ENCODE measurements around the gene CAMK2G. TPM values are rescaled to one million over a fixed set of nuclear protein-coding genes. Genes with fewer than 3 reads are reported as not detected.

The CAMK2G gene
- total RNA-seq, 2 donors from 2014 or later = 41.9 to 47.8 TPM

- intact Hi-C loops (cut with DNase I) = no loop called here
- no peak overlapping the region for H3K4me3 ChIP-seq
- no peak for TF ChIP-seq POLR2A (IDR thresholded peaks at IDR 0.05)
- no peak for TF ChIP-seq CTCF (IDR thresholded peaks at IDR 0.05)
- no peak for TF ChIP-seq POLR2AphosphoS5 (IDR thresholded peaks at IDR 0.05)
- no peak for DNase-seq (ENCODE audit: low spot score)
- WGBS = 59% methylated on average over 4 of the region's 4 CpGs
- H3K4me1 ChIP-seq (replicated peaks) = no peaks in the 10 kb centered on the region
- no peaks in the 10 kb centered on the region for H3K27me3 ChIP-seq (replicated peaks; ENCODE audit: insufficient read depth)
- no peaks in the 10 kb centered on the region for H3K36me3 ChIP-seq
- no peak overlapping the region for H3K27ac ChIP-seq
- no peaks in the 10 kb centered on the region for H3K9me3 ChIP-seq
Measured at GRCh38 chr10:73855413-73855812, 18.9 kb downstream of the CAMK2G start.

GRCh38 chr10:73854310-73854709, 20.0 kb downstream of the CAMK2G start:
- TF ChIP-seq POLR2AphosphoS5 (IDR thresholded peaks at IDR 0.05) (no peak), CTCF (IDR thresholded peaks at IDR 0.05) (no peak), POLR2A (IDR thresholded peaks at IDR 0.05) (no peak)
- no peak for DNase-seq (ENCODE audit: low spot score)
- Histone ChIP-seq H3K4me3 (no peak overlapping the region), H3K27me3 (replicated peaks; ENCODE audit: insufficient read depth) (no peaks in the 10 kb centered on the region), H3K9me3 (no peaks in the 10 kb centered on the region), H3K4me1 (replicated peaks) (no peaks in the 10 kb centered on the region), H3K27ac (no peak overlapping the region), H3K36me3 (no peaks in the 10 kb centered on the region)
- 54% methylated on average over 5 of the region's 5 CpGs for WGBS
- intact Hi-C loops (cut with DNase I) = no loop called here

- Histone ChIP-seq H3K9me3 (no peaks in the 10 kb centered on the region), H3K36me3 (peaks cover 0 to 5% of the 10 kb centered on the region in 2 donors), H3K4me3 (no peak overlapping the region), H3K27ac (no peak overlapping the region), H3K27me3 (replicated peaks; ENCODE audit: insufficient read depth) (no peaks in the 10 kb centered on the region), H3K4me1 (replicated peaks) (no peaks in the 10 kb centered on the region)
- TF ChIP-seq CTCF (IDR thresholded peaks at IDR 0.05) (no peak), POLR2A (IDR thresholded peaks at IDR 0.05) (no peak), POLR2AphosphoS5 (IDR thresholded peaks at IDR 0.05) (no peak)
- WGBS = 86% methylated on average over 10 of the region's 10 CpGs
- intact Hi-C loops (cut with DNase I) = no loop called here
- DNase-seq (ENCODE audit: low spot score) = no peak
Measured at GRCh38 chr10:73853196-73853595, 21.2 kb downstream of the CAMK2G start.

GRCh38 chr10:73850863-73851461, 23.4 kb downstream of the CAMK2G start:
- 56% methylated on average over 15 of the region's 15 CpGs for WGBS
- TF ChIP-seq POLR2A (IDR thresholded peaks at IDR 0.05) (no peak), CTCF (IDR thresholded peaks at IDR 0.05) (no peak), POLR2AphosphoS5 (IDR thresholded peaks at IDR 0.05) (no peak)
- no peak overlapping the region for H3K4me3 ChIP-seq
- no peaks in the 10 kb centered on the region for H3K27me3 ChIP-seq (replicated peaks; ENCODE audit: insufficient read depth)
- H3K9me3 ChIP-seq = no peaks in the 10 kb centered on the region
- H3K4me1 ChIP-seq (replicated peaks) = no peaks in the 10 kb centered on the region
- H3K36me3 ChIP-seq = peaks cover 0 to 19% of the 10 kb centered on the region in 2 donors
- peak overlapping the region; percentile 48 to 53 for H3K27ac ChIP-seq
- intact Hi-C loops (cut with DNase I) = no loop called here
- DNase-seq (ENCODE audit: low spot score) = no peak

GRCh38 chr10:73850211-73850610, 24.1 kb downstream of the CAMK2G start:
- DNase-seq (ENCODE audit: low spot score) = no peak
- peaks cover 0 to 19% of the 10 kb centered on the region in 2 donors for H3K36me3 ChIP-seq

More at GRCh38 chr10:73850211-73850610, 24.1 kb downstream of the CAMK2G start:
- intact Hi-C loops (cut with DNase I) = no loop called here
- WGBS = 72% methylated on average over 8 of the region's 8 CpGs
- no peaks in the 10 kb centered on the region for H3K4me1 ChIP-seq (replicated peaks)
- no peaks in the 10 kb centered on the region for H3K9me3 ChIP-seq
- no peak for TF ChIP-seq POLR2A (IDR thresholded peaks at IDR 0.05)
- no peak for TF ChIP-seq POLR2AphosphoS5 (IDR thresholded peaks at IDR 0.05)
- H3K4me3 ChIP-seq = no peak overlapping the region
- no peaks in the 10 kb centered on the region for H3K27me3 ChIP-seq (replicated peaks; ENCODE audit: insufficient read depth)
- H3K27ac ChIP-seq = peak overlapping the region; percentile 48 to 53
